Non-pigmented ciliary epithelial cell (primary cell): ENCODE measurements around the gene PLOD1.
A peak's percentile ranks its signal among the peaks of the same experiment; 100 is the strongest.
"Not testable (repeated sequence)": the region's sequence is repeated elsewhere in the genome, so short reads cannot be mapped to it uniquely, and the experiment has no call there.

ENCODE experiments used
- DNase-seq: peaks from one replicate; pipeline ENCODE4 v3.0.0-alpha.2; 2010; ENCODE audit warnings: low read depth

The PLOD1 gene

DNA sequence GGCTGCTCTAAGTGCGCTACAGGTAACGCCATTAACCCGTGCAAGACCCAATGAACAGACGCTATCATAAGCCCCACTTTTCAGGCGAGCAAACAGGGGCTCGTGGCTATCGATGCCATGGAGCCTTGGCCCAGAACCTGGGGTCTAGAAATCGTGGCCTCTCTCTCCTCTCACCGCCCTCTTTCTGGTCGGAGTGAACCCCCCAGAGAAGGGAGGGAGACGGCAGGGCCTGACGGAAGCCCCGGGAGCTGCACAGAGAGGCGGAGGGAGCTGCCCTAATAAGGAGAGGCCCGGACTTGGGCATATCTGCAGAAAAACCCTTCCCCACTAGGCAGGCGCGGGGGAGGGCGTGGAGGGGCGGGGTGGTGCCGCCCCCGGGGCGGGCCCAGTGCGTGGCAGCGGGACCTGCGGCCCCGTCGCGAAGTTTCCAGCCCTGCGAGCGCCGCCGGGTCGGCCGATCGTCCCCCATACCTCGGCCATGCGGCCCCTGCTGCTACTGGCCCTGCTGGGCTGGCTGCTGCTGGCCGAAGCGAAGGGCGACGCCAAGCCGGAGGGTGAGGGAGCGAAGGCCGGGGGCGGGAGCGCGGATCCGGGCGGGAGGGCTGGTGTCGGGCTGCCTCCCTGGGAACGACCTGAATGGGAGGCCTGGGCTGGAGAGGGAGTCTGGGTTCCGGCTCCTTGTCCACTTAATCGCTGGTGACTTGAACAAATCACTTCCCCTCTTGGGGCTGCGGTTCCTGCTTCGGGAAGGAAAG, at the start of gene PLOD1:
Gene PLOD1 (plus strand): TSS at position 416 of the 755 bp plus-strand sequence. CDS start 63 bp downstream, at position 479.
- DNase-seq, result peak; percentile 36

DNA sequence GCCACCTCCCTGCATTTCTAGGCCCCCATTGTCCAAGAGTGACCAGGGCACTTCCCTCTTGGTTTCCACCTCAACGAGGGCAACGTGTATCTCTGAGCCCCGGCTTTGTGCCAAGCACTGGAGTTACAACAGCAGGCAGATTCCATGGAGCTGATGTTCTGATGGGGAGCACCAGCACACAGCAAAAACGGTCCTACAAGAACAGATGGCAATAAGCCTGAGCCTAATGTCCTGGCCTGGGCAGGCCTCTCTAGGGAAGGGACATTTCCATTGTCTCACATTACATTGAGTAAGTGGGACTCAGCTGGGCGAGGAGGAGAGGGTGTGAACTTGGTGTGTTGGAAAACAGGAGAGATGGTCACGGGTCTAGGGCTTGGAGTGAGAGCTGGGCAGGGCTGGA, 48.6 kb upstream of the PLOD1 start:
- DNase-seq, result no peak

DNA sequence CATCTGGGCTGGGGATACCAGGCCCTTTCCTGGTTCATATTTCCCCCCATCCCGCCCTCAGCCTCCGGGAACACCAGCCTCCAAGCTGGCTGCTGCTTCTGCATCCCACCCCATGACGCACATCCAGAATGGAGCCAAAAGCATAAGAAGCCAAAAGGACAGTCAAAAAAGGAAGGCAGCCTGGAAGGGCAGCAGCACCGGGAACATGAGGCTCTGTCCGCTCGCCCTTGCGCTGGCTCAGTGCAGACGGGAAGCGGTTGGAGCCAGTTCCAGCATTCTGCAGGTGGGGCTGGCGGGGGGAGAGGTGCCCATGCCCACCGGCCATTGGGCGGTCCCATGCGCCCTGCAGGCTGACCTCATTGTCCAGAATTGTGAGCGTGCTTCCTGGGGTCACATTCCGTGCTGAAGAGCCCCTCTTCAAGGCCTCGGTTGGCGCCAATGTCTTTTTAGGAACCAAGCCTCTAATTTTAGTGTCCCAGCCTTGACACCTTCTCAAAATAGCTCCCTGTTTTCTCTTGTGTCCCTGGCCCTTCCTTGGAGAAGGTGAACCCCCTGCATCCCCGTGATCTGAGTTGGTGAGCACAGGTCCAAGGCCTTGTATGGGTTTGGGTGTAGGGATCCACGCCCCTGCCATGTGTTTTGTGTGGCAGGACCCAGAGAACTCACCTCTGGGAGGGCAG, 47.4 kb upstream of the PLOD1 start:
- no peak for DNase-seq

DNA sequence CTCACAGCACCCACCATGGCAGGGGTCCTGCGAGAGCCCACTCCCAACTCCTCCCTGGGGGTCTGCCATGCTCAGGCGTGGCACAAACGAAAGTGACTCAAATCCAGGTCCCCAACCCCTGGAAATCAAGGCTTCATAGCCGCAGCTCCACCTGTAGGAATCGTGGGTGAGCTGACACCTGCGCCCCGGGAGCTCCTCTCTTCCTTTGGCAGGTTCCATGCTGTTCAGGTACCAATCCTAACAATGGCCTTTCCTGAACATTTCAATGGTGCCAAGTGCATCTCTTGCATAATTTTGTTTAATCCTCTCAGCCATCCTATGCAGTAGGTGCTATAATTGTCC, 46.9 kb upstream of the PLOD1 start:
- no peak for DNase-seq

DNA sequence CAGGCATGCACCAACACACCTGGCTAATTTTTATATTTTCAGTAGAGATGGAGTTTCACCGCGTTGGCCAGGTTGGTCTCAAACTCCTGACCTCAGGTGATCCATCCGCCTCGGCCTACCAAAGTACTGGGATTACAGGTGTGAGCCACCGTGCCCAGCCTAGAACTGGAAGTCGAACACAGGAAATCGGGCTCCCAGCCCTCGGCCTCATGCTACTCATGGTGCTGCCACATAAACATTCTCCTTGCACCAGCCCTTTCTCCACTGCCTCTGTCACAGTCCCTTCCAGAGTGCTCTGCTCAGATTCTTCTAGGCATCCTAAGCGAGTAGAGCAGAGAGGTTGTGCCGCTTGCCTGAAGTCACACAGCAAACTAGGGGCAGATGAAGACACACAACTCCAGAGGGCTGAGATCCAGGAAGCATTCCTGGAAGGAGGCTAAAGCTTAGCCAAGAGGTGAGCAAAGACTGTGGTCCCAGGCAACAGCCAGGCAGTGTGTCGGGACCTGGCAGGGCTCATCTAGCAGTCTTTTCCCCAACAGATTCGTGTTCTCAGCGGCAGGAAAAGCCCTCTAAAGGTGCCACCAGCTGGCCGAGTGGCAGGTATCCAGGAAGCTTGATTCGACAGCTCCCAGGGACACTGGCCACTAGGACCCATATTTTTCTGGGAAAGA, 46.2 kb upstream of the PLOD1 start:
- no peak for DNase-seq

DNA sequence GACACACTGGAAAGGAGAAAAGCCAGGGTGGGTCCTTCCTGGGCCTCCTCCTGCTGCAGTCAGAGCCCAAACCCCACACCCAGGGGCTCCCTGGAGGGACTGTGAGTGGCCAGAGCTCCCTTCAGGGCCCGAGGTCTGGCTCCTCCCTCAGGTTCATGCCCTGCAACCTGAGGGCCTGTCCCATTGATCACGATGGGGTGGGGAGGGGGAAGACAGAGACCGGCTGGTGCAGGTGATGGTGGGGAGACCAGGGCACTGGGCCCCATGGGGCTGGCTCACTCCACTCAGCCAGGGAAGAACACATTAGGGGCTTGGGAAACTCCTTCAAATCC, 45.7 kb upstream of the PLOD1 start:
- no peak for DNase-seq

DNA sequence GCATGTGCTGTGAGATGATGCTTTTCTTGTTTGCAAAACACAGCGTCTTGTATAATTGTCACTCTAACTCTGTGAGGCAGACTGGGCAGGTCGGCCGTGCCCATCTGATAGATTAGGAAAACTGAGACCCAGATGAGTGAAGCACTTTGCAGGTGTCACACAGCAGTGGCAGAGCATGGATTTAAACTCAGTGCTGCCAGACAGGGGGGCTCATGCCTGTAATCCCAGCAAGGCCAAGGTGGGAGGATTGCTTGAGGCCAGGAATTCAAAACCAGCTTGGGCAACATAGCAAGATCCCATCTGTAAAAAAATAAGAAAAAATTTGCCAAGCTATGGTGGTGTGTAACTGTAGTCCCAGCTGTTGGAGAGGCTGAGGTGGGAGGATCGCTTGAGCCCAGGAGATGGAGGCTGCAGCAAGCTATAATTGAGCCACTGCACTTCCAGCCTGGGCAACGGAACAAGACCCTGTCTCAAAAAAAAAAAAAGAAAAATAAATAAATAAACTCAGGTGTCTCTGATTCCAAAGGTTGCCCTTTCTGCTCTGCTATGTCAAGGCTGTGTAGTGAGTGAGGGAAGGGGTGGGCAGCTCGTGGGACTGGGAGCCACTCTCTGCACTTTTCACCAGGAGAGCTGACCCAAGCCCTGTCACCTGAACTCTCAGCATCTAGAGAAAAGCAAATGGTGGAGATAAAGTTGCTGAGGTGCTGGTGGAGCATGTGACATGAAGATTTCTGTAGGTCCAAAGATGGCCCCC, 42.9 kb upstream of the PLOD1 start:
- DNase-seq, result no peak

DNA sequence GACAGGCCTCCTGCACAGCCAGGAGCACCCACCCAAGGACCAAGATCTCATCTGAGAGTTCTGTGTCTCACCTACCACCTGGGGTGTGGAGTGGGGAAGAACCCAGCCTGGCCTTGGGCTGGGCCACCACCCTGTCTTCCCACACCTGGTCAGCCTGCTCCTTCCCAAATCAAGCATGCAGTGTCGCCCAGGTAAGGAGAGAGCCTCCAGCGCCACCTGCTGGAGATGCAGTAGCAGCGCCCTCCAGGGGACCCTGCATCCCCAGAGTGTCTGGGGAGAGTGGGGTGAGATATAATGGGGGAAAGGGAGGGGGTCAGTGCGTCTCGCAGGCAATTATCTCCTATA, 40.6 kb upstream of the PLOD1 start:
- DNase-seq, result no peak

DNA sequence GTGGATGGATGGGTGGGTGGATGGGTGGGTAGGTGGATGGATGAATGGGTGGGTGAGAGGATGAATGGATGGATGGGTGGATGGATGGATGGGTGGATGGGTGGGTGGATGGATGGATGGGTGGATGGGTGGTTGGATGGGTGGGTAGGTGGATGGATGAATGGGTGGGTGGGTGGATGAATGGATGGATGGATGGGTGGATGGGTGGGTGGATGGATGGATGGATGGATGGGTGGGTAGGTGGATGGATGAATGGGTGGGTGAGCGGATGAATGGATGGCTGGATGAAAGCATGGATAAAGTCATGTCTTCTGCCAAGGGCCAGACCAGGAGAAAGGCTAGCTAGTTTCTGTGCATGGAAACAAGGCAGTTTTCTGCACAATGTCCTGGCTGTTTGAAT, 40.0 kb upstream of the PLOD1 start:
- not testable (repeated sequence) for DNase-seq

DNA sequence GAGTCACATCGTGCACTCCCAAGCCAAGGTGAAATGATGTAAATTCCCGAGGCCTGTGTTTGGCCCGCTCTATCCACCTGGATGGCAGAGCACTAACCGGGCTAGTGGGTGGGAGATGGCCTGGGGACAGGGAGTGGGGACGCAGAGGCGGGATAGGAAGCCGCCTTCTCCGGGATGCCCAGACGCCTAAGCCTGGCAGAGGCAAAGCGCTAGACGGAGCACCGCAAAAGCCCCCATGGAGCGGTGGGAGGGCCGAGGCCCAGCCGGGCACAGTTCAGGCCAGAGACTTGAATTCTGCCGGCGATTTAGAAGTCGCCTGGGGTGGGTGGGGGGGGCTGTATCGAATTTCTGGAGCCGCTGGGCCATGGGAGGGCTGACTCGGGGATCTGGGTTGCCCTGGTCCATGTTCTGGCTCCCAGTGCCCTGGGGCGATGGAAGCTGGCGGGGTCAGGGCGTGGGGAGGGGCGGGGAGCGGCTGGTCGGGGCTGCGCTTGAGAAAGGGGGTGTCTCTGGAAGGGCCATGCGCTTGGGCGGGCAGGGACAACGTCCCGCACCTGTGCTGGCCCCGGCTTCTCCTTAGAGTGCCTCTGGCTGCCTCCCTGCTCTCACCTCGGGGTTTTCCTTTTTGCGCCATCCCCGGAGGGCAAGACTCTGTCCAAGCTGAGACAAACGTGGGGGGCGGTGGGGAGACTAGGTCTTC, 36.3 kb upstream of the PLOD1 start:
- DNase-seq, result no peak

DNA sequence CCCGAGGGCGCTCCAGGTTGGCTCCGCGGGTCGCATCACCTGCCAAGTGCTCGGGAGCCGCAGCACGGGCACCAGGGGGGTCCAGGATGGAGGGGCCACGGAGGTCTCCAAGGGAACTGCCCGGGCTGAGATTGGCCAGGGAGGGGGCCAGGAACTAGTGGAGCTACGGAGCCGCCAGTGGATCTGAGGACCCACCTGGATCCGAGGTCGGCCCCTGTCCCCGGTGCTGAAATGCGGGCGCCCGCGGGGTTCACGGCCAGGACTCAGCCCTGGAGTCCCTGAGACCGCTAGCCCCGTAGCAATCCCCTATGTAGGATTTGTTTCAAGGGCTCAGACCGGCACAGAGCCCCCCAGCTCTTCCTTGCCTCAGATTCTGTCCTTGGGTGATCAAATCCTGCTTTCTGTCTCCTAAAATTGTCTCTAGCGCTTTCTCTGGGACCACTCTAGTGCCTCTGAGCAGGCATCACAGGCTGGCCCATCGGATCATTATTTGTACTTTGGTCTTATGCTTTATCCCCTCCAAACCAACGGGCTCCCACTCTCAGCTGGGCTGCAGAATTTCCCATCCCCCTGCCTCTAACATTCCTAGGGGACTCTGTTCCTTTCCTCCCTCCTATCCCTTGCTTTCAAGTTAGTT, 35.6 kb upstream of the PLOD1 start:
- DNase-seq, result no peak

DNA sequence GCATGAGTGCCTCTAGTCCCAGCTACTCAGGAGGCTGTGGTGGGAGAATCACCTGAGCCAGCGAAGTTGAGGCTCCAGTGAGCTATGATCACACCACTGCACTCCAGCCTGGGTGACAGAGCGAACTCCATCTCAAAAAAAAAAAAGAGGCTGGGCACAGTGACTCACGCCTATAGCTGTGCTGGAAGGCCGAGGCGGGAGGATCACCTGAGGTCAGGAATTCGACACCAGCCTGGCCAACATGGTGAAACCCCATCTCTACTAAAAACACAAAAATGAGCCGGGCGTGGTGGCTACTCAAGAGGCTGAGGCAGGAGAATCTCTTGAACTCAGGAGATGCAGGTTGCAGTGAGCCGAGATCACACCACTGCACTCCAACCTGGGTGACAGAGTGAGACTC, 33.1 kb upstream of the PLOD1 start:
- DNase-seq, result not testable (repeated sequence)

DNA sequence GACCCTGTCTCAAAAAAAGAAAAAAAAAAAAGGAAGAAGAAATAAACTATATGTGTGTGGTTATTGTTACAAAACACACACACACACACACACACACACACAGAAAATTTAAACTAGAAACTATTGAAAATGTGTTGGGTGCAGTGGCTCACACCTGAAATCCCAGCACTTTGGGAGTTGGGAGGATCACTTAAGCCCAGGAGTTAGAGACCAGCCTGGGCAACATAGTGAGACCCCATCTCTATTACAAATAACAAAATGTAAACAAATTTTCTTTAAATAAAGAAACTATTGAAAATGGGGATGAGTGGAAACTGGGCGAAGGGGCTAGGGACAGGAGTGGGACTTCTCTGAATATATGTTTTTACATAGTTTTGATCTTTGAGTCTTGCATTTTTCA, 31.3 kb upstream of the PLOD1 start:
- DNase-seq, result no peak

DNA sequence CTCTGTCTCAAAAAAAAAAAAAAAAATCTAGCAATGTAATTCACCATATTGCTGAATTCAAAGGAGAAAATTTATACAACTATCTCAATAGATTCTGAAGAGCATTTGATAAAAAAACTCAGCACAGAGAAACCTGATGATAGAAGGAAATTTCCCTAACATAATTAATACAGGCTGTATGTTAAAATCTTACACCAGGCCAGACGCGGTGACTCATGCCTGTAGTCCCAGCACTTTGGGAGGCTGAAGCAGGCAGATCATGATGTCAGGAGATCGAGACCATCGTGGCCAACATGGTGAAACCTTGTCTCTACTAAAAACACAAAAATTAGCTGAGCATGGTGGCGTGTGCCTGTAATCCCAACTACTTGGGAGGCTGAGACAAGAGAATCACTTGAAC, 30.4 kb upstream of the PLOD1 start:
- DNase-seq, result not testable (repeated sequence)

DNA sequence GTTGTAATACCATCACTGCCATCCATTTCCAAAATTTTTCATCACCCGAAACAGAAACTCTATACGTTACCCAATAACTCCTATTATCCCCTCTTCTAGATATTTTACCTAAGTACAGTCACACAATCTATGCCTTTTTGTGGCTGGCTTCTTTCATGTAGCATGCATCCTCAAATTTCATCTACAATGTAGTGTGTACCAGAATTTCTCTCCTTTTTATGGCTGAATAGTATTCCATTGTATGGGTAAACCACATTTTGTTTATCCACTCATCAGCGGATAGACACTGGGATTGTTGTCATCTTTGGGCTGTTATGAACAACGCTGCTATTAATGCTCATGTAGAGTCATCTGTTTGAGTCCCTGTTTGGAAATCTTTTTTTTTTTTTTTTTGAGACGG, 29.5 kb upstream of the PLOD1 start:
- no peak for DNase-seq

DNA sequence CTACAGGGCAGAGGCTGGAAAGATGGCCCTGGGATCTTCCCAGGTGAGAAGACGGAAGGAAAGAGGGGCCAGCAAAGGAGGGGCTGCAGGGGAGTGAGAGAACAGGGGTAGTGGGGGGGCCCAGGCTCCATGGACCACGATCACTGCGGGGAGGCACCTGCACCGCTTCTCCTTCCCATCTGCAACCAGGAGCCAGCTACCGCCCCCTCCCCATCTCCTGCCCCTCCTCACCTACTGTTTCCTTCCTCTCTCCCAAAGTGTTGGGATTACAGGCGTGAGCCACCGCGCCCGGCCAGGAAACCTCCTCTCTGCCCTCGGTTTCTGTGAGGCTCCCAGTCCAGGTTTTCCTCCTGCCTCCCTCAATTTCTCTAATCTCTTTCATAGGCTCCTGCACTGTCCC, 27.6 kb upstream of the PLOD1 start:
- no peak for DNase-seq

DNA sequence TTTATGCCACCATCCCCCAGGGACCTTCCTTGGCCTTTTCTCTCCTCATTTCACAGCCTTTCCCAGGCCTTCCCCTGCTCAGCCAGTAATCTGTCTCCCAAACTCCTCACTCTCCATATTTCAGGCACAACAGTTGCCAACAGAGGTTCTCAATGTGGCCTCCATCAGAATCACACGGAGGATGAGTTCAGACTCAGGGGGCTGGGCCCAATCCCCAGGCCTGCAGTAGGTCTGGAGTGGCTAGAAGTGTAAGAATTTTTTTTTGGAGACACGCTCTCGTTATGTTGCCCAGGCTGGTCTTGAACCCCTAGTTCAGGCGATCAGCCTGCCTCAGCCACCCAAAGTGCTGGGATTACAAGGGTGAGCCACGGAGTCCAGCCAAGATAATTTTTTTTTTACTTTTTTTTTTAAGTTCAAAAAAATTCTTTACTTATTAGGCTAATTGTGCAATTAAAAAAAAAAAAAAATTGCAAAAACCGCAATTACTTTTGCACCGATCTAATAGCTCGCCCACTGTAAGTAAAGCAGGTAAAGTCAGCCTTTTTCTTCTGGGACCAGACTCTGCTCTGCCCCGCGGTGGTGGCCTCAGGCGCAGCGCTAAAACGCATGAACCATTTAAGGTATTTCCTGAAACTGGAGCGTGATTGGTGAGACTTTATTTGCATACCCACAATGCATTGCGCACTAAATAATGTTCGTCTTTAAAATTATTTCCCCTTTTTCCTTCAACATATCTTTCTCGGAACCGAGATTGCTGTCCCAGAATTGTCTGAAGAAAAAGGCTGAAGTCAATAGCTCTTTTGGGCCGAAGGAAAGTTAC, 27.0 kb upstream of the PLOD1 start:
- DNase-seq, result peak; percentile 71

DNA sequence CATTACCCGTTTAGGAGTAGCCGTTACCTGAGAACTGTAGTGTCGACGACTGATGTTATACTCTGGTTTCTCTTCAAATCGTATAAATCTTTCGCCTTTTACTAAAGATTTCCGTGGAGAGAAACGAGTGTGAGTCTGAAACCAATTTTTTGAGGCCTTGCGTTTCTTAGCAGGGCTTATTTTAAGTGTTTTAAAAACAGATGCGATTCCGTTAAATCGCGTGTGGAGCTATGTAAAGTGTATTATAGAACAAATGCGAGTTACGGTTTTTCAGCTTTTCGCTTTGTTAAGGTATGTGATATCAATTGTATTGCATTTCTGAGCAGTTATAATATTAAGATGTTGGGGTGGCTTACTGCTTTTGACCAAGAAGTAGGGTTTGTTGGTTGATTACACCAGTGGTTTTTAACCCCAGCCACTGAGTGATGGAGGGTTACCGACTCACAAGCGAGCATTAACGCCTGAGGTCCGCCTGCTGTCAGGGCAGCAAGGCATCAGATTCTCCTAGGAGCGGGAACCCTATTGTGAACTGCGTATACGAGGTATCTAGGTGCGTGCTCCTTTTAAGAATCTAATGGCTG, 26.3 kb upstream of the PLOD1 start:
- DNase-seq, result peak; percentile 90

DNA sequence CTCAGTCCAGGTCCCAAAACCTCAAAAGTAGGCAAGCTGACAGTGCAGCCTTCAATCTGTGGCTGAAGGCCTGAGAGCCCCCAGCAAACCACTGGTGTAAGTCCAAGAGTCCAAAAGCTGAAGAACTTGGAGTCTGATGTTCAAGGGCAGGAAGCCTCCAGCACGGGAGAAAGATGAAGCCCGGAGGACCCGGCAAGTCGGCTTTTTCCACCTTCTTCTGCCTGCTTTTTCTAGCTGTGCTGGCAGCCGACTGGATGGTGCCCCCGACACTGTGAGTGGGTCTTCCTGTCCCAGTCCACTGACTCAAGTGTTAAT, 23.6 kb upstream of the PLOD1 start:
- not testable (repeated sequence) for DNase-seq

DNA sequence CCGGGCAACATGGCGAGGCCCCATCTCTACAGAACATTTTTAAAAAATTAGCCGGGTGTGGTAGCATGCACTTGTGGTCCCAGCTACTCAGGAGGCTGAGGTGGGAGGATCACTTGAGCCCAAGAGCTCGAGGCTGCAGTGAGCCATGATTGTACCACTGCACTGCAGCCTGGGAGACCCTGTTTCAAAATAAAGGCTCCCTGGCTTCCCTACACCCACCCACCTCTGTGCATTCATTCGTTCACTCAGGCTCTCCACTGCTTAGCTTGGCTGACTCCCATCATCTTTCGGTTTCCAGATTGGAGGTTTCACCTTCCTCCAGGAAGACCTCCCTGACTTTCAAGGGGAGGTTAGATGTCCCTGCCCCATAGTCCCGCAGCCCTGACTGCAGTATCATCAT, 22.5 kb upstream of the PLOD1 start:
- no peak for DNase-seq
